Thymus (tissue), 11 donors: ENCODE measurements around the gene SARM1. TPM values are rescaled to one million over a fixed set of nuclear protein-coding genes. Genes with fewer than 3 reads are reported as not detected.
A peak's percentile ranks its signal among the peaks of the same experiment; 100 is the strongest.

ENCODE experiments used
- DNase-seq, 9 donors: peaks; one replicate each; pipeline ENCODE4 v3.0.0-alpha.2; 2013; ENCODE audit warnings: low spot score in 9 of 9, low read depth in 6 of 9, missing footprints in 1 of 9
- H3K27ac ChIP-seq, 2 donors: one replicate each; pipeline ENCODE4 v1.5.1; 2013; ENCODE audit warnings: control low read depth in 1 of 2, low read depth in 1 of 2, low read length in 1 of 2, mild to moderate bottlenecking in 1 of 2, moderate library complexity in 1 of 2
- H3K27me3 ChIP-seq, 2 donors: one replicate each; pipeline ENCODE4 v1.5.1; 2013; ENCODE audit warnings: low read length in 1 of 2; ENCODE audit not compliant: control insufficient read depth in 2 of 2, insufficient read depth in 1 of 2
- H3K36me3 ChIP-seq, 2 donors: one replicate each; pipeline ENCODE4 v1.5.1; 2013; ENCODE audit warnings: low read length in 1 of 2, mild to moderate bottlenecking in 1 of 2, moderate library complexity in 1 of 2; ENCODE audit not compliant: control insufficient read depth in 2 of 2, insufficient read depth in 2 of 2
- H3K4me1 ChIP-seq, 2 donors: one replicate each; pipeline ENCODE4 v1.5.1; 2013; ENCODE audit warnings: low read length in 2 of 2; ENCODE audit not compliant: control insufficient read depth in 2 of 2, insufficient read depth in 2 of 2
- H3K4me3 ChIP-seq, 2 donors: one replicate each; pipeline ENCODE4 v1.5.1; 2013; ENCODE audit warnings: low read length in 2 of 2, control low read depth in 1 of 2, mild to moderate bottlenecking in 1 of 2
- H3K9me3 ChIP-seq, 2 donors: one replicate each; pipeline ENCODE4 v1.5.1; 2013; ENCODE audit warnings: low read length in 1 of 2, mild to moderate bottlenecking in 1 of 2; ENCODE audit not compliant: control insufficient read depth in 2 of 2, insufficient read depth in 1 of 2
- WGBS: extraction: QIAGEN DNeasy Blood & Tissue Kit; methylation state at CpG from one replicate; pipeline ENCODE4 v1.1.7; 2013; 5-methylcytosine and 5-hydroxymethylcytosine counted together
- polyA plus RNA-seq: library from polyadenylated mRNA; stranded (reverse); fragments of 200-250 nt; gene quantifications from one replicate; pipeline ENCODE4 v1.2.3, GENCODE V29; 2013
- total RNA-seq: library from RNA; stranded (reverse); fragments of 120-200 nt; gene quantifications from one replicate; pipeline ENCODE4 v1.2.4, GENCODE V29; 2013
- donor health status: healthy.

Gene SARM1
- total and polyA plus RNA-seq, 2 donors: 1.2 to 5.4 TPM

DNA sequence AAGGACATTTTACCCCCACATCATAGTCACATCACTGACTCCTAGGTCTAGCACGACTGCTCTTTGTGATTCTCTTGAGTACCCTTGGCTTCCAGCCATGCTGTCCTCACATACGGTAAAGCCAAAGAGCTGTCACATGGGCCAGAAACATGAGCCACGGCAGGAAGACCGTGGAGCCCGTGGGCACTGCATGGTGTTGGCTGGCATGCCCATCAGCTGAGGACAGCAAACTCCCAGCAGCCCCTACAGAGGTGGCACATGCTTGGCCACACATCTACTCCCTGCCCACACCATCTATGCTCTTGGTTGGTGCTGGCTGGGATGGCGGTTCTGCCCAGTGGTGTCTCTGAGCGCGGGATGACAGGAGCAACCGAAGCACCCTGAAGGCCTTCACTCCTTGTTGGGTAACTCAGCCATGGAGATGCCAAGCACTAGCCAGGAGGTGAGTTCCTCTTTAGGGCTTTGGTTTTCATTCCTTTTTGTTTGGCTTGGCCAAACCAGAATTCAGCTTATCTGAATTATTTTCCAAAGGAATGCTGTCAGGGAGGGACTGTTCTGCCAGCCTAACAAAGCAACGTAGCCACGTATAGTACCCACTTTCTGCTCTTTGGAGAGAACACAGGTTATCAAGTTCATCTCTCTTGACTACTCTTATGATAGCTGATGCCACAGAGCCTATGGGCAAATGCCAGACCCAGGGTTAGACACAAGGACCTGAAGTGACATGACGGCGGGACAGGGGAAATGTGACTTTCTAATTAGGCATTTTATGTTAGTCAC, 25.9 kb upstream of the SARM1 start:
- peaks cover 84 to 97% of the 10 kb centered on the region in 2 donors for H3K36me3 ChIP-seq
- H3K9me3 ChIP-seq: no peaks in the 10 kb centered on the region
- 95% methylated on average over 13 of the region's 13 CpGs for WGBS
- DNase-seq: no peak
- H3K4me1 ChIP-seq: peaks cover 15 to 16% of the 10 kb centered on the region in 2 donors
- H3K27me3 ChIP-seq: no peaks in the 10 kb centered on the region
- no peak overlapping the region for H3K4me3 ChIP-seq
- peak overlapping the region in 1 of 2 donors; percentile 64 for H3K27ac ChIP-seq

- Histone ChIP-seq H3K9me3 (no peaks in the 10 kb centered on the region), H3K4me1 (peaks cover 15 to 16% of the 10 kb centered on the region in 2 donors), H3K27me3 (no peaks in the 10 kb centered on the region), H3K4me3 (no peak overlapping the region), H3K27ac (no peak overlapping the region), H3K36me3 (peaks cover 85 to 98% of the 10 kb centered on the region in 2 donors)
- no peak for DNase-seq
- over 99% methylated on average over 2 of the region's 2 CpGs for WGBS
These were observed 25.3 kb upstream of the SARM1 start for GRCh38 chr17:28346199-28346580.

DNA sequence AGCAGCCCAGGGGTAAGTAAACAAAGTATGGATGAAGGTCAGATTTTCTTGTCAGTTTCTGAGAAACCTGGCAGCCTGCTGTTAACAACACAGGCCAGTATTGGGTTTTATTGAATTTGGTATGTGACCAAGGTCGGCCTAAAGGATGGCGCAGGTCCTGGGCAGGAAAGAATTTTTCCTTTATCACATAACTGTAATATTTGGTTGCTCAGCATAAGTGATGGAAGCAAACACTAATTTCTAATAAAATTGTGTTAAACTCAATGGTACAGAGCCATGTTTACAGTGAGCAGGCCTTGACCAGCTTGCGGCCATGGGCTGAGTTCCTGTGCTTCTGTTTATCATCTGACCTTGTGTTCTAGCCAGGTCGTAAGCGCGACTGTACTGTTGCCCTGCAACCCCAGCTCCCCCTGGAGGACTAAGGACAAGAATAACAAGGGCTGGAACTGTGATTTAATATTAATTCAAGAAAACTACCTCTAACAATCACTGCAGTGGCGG, 24.7 kb upstream of the SARM1 start:
- Histone ChIP-seq H3K27me3 (no peaks in the 10 kb centered on the region), H3K4me3 (no peak overlapping the region), H3K9me3 (no peaks in the 10 kb centered on the region), H3K36me3 (peaks cover 85 to 98% of the 10 kb centered on the region in 2 donors), H3K27ac (no peak overlapping the region), H3K4me1 (peaks cover 15 to 16% of the 10 kb centered on the region in 2 donors)
- DNase-seq: no peak
- WGBS: 94% methylated on average over 7 of the region's 7 CpGs

DNA sequence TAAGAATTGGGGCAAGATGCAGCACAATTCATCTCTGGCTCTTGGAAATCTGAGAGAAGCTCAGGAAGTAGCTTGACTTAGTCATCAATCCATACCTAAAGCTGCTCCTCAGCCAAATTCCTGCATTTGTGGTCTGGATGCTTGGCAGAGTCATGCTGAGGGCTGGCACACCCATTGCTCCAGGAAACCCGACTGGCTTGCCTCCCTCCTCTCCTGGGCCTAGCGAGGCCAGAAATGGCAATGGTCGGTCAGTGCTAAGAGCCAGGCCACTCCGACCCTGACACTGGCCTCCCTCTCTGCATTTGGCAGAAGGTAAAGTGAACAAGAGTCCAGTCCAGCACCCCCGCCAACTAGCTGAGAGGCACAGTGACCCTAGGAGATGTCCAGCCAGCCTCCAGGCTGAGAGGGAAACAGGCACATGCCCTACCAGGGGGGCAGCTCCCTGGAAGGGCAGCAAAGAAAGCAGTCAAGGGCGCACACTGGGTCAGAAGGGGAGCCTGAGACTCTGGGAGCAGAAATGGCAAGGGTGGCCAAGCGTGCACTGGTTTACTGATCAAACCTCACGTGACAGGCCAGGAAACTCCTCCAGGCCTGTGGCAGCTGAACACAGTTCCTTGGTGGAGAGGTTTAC, 24.1 kb upstream of the SARM1 start:
- Histone ChIP-seq H3K27ac (no peak overlapping the region), H3K4me1 (peaks cover 15 to 16% of the 10 kb centered on the region in 2 donors), H3K4me3 (no peak overlapping the region), H3K9me3 (no peaks in the 10 kb centered on the region), H3K27me3 (no peaks in the 10 kb centered on the region), H3K36me3 (peaks cover 84 to 98% of the 10 kb centered on the region in 2 donors)
- DNase-seq: no peak
- 96% methylated on average over 8 of the region's 8 CpGs for WGBS

DNA sequence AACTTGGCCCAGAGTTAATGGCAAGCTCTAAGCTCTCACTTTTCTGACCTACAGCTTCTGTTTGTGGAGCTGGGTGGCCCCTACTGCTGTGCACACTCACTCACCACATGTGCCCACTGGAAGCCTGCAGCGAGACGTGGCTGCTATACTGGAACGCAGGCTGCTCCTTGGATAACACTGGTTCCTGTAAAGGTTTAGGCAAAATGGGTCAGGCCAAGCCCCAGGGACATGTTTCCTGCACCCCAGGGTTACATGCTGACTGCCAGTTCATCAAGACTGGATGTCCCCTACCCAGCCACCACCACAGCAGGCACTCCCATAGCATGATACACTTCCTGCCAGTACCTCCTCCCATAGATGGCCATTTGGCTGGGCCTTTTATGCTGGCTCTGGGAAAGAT, 22.5 kb upstream of the SARM1 start:
- 100% methylated on average over 3 of the region's 3 CpGs for WGBS
- Histone ChIP-seq H3K36me3 (peaks cover 86 to 95% of the 10 kb centered on the region in 2 donors), H3K27ac (no peak overlapping the region), H3K4me3 (no peak overlapping the region), H3K4me1 (peaks cover 6 to 12% of the 10 kb centered on the region in 2 donors), H3K27me3 (no peaks in the 10 kb centered on the region), H3K9me3 (no peaks in the 10 kb centered on the region)
- no peak for DNase-seq

DNA sequence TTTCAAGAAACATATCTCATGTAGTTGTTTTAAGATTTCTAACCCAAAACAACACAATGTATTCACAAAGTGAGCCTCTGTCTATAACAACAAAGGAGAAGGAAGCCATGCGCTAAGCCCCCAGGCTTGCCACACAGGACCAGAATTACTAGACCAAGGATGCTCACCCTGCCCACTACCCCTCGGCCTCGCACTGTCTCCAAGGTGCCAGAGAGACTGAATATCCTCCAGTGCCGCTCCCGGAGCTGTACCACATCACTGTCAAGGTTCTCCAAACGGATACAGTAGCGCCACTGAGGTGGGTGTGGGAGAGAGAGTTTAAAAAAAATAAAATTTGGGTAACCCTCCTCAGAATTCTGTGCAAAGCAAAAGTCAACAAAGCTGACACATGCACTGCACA, 21.2 kb upstream of the SARM1 start:
- H3K9me3 ChIP-seq: no peaks in the 10 kb centered on the region
- no peak for DNase-seq
- H3K36me3 ChIP-seq: peaks cover 86 to 90% of the 10 kb centered on the region in 2 donors
- 97% methylated on average over 7 of the region's 7 CpGs for WGBS
- H3K4me1 ChIP-seq: peaks cover 0 to 5% of the 10 kb centered on the region in 2 donors
- no peaks in the 10 kb centered on the region for H3K27me3 ChIP-seq
- no peak overlapping the region for H3K27ac ChIP-seq
- H3K4me3 ChIP-seq: no peak overlapping the region

GRCh38 chr17:28357061-28357900, 14.2 kb upstream of the SARM1 start, which contains the start of gene POLDIP2:
Gene POLDIP2 (minus strand): TSS chr17:28357527. CDS start chr17:28357448, 79 bp downstream.
- Histone ChIP-seq H3K4me1 (peaks cover 19 to 22% of the 10 kb centered on the region in 2 donors), H3K27me3 (no peaks in the 10 kb centered on the region), H3K9me3 (no peaks in the 10 kb centered on the region), H3K36me3 (peaks cover 47 to 58% of the 10 kb centered on the region in 2 donors), H3K4me3 (peak within 1 kb of the TSS; percentile 75 to 84), H3K27ac (peak within 1 kb of the TSS in 1 of 2 donors; percentile 89)
- WGBS: under 1% methylated on average over 80 of the region's 80 CpGs
- peak; percentile 80 to 96 (median 91) for DNase-seq

DNA sequence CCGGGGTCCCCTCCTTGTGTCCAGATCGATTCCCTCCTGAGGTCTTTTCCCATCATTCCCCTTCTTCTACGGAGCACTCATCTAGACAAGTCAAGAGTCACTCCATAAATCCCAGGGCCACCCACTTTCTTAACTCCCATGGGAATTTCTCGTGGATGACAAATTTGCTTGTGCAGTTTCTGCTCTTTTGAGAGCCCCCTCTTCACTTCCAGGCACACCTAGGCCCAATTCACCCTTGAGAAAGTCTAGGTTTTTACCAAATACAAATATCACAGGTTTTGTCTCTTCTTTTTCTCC, 13.6 kb upstream of the SARM1 start:
- WGBS: 3% methylated on average over 4 of the region's 4 CpGs

More for the DNA sequence above, 13.6 kb upstream of the SARM1 start:
- H3K9me3 ChIP-seq: no peaks in the 10 kb centered on the region
- H3K36me3 ChIP-seq: peaks cover 44 to 58% of the 10 kb centered on the region in 2 donors
- H3K27me3 ChIP-seq: no peaks in the 10 kb centered on the region
- peak overlapping the region; percentile 75 to 84 for H3K4me3 ChIP-seq
- H3K4me1 ChIP-seq: peaks cover 19 to 22% of the 10 kb centered on the region in 2 donors
- H3K27ac ChIP-seq: no peak overlapping the region
- DNase-seq: no peak
